ENCODE data around the gene MAGEA2B.
"Not testable (repeated sequence)": the region's sequence is repeated elsewhere in the genome, so short reads cannot be mapped to it uniquely, and the experiment has no call there.

- not testable (repeated sequence) for TF ChIP-seq HMGN3 (IDR thresholded peaks at IDR 0.05; ENCODE audit: borderline replicate concordance, extremely low read depth, insufficient read length, low read depth, low read length); FOXM1 (IDR thresholded peaks at IDR 0.05; ENCODE audit: low read depth); FOXM1 (CRISPR knock-in tag; IDR thresholded peaks at IDR 0.05; ENCODE audit: low read depth); FOS (IDR thresholded peaks at IDR 0.05; ENCODE audit: extremely low read depth, insufficient read length); FOXJ2 (tag; IDR thresholded peaks at IDR 0.05); CTCF (IDR thresholded peaks at IDR 0.05 in 2 of 3, conservative IDR thresholded peaks at IDR 0.05 in 1 of 3; ENCODE audit: insufficient read depth in 2 of 3, low read depth in 1 of 3, low read length in 3 of 3); ZHX1 (conservative IDR thresholded peaks at IDR 0.05; ENCODE audit: low read length); ELF1 (tag; IDR thresholded peaks at IDR 0.05); FOXP1 (CRISPR knock-in tag; IDR thresholded peaks at IDR 0.05); ATF4 (CRISPR knock-in tag; IDR thresholded peaks at IDR 0.05); SMAD2 (IDR thresholded peaks at IDR 0.05; ENCODE audit: low read depth, low read length); RAD51 (IDR thresholded peaks at IDR 0.05; ENCODE audit: borderline replicate concordance, low read depth); SP2 (IDR thresholded peaks at IDR 0.05; ENCODE audit: extremely low read depth, low read depth, low read length, poor library complexity, severe bottlenecking); POLR2AphosphoS5 (IDR thresholded peaks at IDR 0.05; ENCODE audit: control insufficient read depth, insufficient read depth, low read depth, low read length); THAP12 (CRISPR knock-in tag; IDR thresholded peaks at IDR 0.05)
These were observed 16.2 kb upstream of the MAGEA2B start, which contains the start of gene MAGEA3 for GRCh38 chrX:152697952-152698931.

All from K562 (cell line).